ENCODE data around the gene ZSWIM2.
"Not testable (repeated sequence)": the region's sequence is repeated elsewhere in the genome, so short reads cannot be mapped to it uniquely, and the experiment has no call there.

Gene ZSWIM2

DNA sequence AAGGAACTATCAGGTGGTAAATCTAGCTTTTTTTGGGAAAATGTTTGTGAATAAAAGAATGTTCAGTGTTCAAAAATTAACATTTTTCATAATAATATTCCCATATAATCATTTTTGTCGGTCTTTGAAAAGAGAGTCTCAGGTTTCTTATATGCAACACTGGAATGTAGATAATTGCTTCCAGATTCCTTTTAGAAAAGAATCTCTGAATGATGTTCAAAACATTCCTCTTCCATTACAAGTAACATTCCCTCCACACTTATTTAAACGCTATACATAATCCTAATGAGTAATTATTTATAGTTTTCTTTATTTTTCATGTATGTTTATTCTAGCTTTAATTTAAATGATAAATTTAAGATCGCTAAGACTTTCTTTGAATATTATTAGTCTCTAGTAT lies 7.0 kb downstream of the ZSWIM2 start:
- no peak for DNase-seq

DNA sequence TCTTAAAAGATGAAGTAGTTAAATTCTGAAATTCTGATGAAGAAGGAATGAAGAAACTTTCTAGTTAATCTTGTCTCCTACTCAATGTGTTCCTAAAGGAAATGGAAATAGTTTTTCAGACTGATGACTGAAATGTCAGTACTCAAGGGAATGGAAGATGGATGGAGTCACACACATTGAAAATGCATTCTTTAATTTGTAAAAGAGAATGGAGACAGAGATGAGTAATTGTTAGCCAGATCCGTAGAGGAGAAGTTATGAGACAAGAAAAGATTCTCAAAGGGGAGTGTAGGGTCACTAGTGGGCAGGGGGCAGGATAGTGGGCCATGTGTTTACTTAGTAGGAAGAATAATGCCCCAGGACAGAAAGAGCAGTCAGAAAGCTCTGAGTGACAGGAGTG lies 13.3 kb downstream of the ZSWIM2 start:
- DNase-seq = no peak

DNA sequence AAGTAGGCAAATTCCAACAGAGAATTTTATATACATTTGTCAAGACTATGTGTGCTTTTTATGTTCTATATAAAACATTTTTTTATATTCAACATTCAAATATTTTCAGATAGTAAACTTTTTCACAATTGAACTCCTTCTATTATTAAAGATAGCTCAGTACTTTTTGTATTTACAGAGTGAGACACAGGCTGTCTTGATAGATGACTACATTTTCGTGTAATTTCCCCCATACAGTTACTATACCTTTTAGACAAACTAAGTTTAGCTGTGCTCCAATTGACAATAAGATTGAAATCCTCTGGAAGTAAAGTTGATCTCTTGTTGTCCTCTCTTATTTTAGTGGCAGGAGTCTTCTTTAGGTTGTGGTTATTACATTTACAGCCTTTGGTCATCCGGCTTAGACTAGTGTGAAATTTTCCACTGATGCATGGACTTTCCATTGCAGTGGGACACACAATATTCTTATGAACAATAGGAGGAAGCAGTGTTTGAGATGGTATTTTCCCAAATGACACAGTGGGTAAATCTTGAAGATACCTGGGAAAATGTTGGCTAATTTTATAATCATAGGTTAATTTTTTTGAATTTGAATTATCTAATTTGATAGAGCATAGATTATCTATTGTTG lies 21.0 kb downstream of the ZSWIM2 start:
- DNase-seq = no peak

DNA sequence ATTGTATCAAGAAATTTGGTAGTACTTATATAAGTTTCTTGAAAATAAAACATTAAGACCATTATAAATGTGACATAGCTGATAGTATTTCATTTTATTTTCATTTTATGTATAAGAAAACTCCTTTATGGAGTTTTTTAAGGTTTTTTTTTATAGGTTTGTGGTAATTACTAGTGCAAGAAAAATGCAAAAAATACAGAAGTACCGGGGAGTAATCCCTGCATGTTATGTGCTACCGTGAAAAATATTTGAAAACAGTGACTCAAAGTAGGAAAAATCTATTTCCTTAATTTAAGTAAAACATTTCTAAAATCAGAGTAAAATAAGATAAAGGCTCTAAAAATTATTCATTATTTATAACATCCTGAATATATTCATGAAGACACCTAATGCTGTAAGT lies 21.6 kb downstream of the ZSWIM2 start:
- DNase-seq = no peak

DNA sequence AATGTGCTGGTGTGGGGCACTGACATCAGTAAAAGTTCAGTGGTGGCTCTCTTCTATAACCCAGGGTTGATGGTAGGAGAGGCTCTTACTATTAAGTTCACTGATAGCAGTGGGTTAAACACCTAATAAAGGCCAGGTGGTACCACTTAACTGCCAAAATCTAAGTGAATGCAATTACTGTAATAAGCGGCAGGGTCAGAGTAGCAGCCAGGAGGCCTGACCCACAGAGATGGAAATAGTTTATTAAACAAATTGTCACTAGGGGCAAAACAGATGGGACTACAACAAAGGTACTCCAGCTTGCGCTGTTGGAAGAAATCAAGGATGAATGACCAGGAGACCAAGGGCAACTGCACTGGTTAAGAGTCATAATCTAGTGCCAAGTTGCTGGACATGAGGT lies 26.6 kb downstream of the ZSWIM2 start:
- no peak for DNase-seq

DNA sequence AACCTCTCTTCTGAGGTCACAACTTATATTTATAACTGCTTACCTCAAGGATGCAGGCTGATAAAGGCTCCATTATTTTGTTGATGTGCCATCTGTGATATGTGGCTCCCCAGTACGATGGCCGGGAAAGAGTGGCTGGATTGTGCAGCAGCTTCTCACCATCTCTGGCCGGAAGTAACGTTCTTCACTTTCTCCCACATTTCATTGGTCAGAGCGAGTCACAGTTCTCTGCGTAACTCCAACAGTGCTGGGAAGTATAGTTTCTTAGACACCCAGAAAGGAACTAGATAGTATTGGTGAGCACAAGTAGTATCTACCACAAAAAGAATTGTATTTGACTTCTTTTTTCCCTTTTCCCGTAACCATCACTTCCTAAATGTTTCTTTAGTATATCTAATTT lies 28.7 kb downstream of the ZSWIM2 start:
- DNase-seq = no peak

DNA sequence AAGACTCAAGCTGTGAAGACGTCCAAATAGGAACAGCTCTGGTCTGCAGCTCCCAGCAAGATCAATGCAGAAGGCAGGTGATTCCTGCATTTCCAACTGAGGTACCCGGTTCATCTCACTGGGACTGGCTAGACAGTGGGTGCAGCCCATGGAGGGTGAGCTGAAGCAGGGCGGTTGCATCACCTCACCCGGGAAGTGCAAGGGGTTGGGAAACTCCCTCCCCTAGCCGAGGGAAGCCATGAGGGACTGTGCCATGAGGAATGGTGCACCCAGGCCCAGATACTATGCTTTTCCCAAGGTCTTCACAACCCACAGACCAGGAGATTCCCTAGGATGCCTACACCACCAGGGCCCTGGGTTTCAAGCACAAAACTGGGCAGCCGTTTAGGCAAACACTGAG lies 37.2 kb downstream of the ZSWIM2 start:
- not testable (repeated sequence) for DNase-seq

DNA sequence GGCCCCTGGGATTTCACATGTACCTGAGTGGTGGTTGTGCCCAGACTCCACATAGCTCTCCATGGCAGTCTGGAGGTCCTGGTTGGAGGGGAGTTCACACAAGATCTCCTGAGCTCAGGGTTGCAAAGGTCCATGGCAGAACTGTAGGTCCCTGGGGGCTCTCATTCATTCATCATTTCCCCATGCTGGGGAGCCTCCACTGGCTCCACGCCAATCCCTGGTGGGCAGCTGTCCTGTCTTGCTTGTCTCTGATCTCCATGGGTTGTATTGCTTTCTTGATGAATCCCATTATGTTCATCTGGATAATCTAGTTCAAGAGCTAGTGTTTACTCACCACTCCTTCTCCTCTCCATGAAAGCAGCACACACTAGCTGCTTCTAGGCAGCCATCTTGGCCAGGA lies 42.4 kb downstream of the ZSWIM2 start:
- no peak for DNase-seq

DNA sequence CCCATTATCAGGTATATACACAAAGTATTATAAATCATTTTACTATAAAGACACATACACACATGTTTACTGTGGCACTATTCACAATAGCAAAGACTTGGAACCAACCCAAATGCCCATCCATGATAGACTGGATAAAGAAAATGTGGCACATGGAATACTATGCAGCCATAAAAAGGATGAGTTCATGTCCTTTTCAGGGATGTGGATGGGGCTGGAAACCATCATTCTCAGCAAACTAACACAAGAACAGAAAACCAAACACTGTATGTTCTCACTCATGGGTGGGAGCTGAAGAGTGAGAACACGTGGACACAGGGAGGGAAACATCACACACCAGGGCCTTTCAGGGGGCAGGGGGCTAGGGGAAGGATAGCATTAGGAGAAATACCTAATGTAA lies 50.4 kb downstream of the ZSWIM2 start:
- DNase-seq = not testable (repeated sequence)

DNA sequence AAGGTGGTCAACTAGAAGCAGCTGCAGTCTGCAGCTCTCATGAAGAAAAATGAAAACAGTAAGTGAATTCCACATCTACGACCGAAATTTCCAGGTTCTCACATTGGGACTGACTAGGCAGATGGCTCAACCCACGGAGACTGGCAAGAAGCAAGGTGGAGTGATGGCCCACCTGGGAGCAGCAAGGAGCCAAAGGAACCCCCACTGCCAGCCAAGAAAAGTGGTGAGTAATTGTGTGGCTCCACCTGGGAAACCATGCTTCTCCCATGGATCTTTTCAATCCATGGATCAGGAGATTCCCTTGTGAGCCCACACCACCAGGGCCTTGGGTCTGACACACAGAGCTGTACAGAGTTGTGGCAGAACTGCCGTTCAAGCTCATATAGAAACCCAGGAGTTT lies 64.0 kb downstream of the ZSWIM2 start:
- no peak for DNase-seq

DNA sequence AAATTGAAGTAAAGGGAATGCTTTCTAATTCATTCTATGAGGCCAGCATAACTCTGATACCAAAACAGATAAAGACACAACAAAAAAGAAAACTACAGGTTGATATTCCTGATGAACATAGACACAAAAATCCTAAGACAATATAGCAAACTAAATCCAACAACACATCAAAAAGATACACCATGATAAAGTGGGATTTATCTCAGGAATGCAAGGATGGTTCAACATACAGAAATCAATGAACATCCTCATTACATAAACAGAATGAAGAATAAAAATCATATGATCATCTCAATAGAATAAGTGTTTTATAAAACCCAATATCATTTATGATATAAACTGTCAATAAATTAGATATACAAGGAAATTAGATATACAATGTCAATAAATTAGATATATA lies 65.7 kb downstream of the ZSWIM2 start:
- no peak for DNase-seq

DNA sequence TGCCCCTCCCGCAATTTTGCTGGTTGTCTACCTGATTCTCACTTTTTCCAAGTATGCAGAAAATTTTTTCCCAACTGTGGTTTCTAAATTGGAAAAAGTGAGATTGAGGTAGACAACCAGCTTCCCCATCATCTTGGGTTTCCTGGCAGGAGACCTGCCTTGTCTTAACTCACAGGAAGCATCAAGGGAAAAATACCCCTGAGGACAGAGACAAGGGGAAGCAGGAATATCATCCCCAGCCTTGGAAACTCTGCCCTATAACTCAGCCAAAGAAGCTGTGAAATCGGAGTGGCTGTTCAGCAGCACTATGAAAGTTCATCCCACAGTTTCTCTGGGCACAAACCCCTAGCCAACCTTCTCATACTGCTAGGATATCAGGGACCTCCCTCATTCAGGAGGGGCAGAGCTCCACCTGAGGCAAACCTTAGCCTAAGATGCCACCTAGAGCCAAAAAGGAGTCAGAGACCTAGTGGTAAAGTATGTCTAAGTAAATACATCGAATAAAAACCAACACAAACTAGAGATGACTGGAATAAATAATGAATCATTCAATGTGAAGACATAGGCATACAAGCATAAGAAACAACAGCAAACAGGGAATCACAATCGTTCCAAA lies 68.2 kb downstream of the ZSWIM2 start:
- DNase-seq = no peak

Data from stimulated activated CD4-positive, alpha-beta T cell treated with anti-CD3 and anti-CD28 coated beads, Interleukin-12 subunit alpha, Interleukin-12 subunit beta, amount 100 ng/mL, for 4 hours (primary cell).